GM18907 (cell line): ENCODE results near the gene SLC37A1.

Experiments used
- ATAC-seq: cut with Tn5 transposase; IDR thresholded peaks from one replicate; pipeline ENCODE4 v1.9.1; 2021; ENCODE audit warnings: mild to moderate bottlenecking, moderate library complexity; ENCODE audit not compliant: unreplicated experiment

Gene SLC37A1

GRCh38 chr21:42630626-42631025 is 117.0 kb downstream of the SLC37A1 start:
- ATAC-seq = no peak
